Measurements from ENCODE around the gene ZNF438. TPM values are rescaled to one million over a fixed set of nuclear protein-coding genes. Genes with fewer than 3 reads are reported as not detected.

Gene ZNF438
- total RNA-seq, 1 experiment from 2014 or later, result 4.3 TPM

DNA sequence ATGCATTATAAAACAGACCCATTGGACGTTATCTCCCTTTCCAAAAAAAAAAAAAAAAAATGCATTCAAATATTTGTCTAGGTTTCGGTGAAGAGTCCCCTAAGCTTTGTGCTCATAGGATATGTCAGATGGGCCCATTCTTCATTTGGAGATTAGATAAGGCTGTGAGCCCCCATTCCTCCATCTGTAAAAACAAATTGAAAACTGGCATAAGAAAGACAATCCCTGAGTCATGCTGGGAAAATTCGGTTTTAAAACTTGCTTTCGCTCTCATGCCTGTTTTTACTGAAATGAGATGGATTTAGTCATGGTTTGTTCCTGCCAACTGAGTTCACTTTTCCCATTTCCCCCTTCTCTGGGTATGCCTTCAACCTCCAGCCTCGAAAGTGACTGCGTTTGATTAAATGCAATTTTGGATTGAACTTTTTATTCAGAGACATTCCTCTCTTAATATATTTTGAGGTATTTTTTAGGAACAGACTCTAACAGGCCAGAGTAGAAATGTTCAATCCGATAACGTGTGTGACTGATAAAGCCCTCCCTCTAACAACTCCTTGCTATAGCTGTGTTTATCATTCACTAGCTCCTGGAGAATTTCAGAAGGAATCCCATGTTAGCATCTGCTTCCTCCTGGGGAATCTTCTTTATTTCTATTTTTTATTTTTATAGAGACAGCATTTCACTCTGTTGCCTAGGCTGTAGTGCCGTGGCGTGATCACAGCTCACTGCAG lies 211.2 kb downstream of the ZNF438 start:
- CTCF ChIA-PET, result no interaction called here
- peaks cover 10% of the 10 kb centered on the region for H3K36me3 Mint-ChIP-seq (ENCODE audit: insufficient read depth, unreplicated experiment)
- H3K27ac Mint-ChIP-seq (ENCODE audit: unreplicated experiment), result no peak overlapping the region
- H3K9me3 Mint-ChIP-seq (ENCODE audit: low read depth, unreplicated experiment), result no peaks in the 10 kb centered on the region
- H3K27me3 Mint-ChIP-seq (ENCODE audit: unreplicated experiment), result peaks cover 12% of the 10 kb centered on the region
- no peaks in the 10 kb centered on the region for H3K4me1 Mint-ChIP-seq (ENCODE audit: low read depth, unreplicated experiment)
- DNase-seq, result no peak
- intact Hi-C loops (cut with micrococcal nuclease; ENCODE audit: unreplicated experiment), result no loop called here
- H3K4me3 Mint-ChIP-seq (ENCODE audit: low read depth, unreplicated experiment), result no peak overlapping the region
- no TSS peak for BruUV-seq (replicated peaks)
- TF ChIP-seq, protein P1, sequence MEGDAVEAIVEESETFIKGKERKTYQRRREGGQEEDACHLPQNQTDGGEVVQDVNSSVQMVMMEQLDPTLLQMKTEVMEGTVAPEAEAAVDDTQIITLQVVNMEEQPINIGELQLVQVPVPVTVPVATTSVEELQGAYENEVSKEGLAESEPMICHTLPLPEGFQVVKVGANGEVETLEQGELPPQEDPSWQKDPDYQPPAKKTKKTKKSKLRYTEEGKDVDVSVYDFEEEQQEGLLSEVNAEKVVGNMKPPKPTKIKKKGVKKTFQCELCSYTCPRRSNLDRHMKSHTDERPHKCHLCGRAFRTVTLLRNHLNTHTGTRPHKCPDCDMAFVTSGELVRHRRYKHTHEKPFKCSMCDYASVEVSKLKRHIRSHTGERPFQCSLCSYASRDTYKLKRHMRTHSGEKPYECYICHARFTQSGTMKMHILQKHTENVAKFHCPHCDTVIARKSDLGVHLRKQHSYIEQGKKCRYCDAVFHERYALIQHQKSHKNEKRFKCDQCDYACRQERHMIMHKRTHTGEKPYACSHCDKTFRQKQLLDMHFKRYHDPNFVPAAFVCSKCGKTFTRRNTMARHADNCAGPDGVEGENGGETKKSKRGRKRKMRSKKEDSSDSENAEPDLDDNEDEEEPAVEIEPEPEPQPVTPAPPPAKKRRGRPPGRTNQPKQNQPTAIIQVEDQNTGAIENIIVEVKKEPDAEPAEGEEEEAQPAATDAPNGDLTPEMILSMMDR (IDR thresholded peaks at IDR 0.05; ENCODE audit: unreplicated experiment), result no peak

DNA sequence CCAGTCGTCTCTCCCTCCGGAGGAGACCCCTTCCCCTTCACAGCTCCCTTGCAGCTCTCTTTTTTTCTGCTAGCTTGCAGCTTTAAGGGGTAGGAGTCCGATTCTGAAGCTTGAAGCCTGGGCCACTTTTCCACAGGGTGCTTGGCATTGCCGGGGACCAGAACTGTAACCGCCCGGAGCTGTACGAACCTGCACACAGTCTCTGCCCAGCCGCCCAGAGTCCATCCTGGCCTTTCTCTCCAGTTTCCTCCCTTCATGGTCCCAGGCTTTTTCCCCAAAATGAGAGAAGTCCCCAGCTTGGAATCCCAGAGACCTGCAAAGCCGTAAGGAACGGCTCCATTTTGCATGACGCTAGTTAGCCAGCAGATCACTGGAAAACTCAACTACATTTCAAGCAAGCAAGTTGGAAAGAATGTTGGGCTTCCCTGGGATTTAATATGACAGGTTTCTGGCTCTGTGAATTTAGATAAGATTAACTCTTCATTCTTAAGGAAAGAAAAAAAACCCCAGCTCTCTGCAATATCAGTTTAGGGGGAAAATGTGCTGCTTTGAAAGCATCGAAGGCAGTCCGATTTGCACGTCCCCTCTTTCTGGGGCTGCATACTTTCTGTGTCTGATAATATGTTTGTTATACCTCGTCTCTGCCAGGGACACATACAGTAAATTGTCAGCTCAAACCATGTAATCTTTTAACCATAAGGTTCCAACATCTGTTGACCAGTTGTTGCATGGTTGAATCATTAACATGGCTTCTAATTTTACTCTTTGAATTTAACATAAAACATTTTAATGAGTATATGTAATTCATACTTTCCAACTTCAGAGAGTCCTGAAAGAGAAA lies 212.1 kb downstream of the ZNF438 start:
- Mint-ChIP-seq H3K27ac (ENCODE audit: unreplicated experiment) (no peak overlapping the region), H3K36me3 (ENCODE audit: insufficient read depth, unreplicated experiment) (peaks cover 5% of the 10 kb centered on the region), H3K4me1 (ENCODE audit: low read depth, unreplicated experiment) (no peaks in the 10 kb centered on the region), H3K27me3 (ENCODE audit: unreplicated experiment) (peaks cover 12% of the 10 kb centered on the region), H3K9me3 (ENCODE audit: low read depth, unreplicated experiment) (no peaks in the 10 kb centered on the region), H3K4me3 (ENCODE audit: low read depth, unreplicated experiment) (no peak overlapping the region)
- BruUV-seq (replicated peaks), result no TSS peak
- TF ChIP-seq, protein P1 (IDR thresholded peaks at IDR 0.05; ENCODE audit: unreplicated experiment), result no peak
- CTCF ChIA-PET, result no interaction called here
- no peak for DNase-seq
- intact Hi-C loops (cut with micrococcal nuclease; ENCODE audit: unreplicated experiment), result no loop called here

DNA sequence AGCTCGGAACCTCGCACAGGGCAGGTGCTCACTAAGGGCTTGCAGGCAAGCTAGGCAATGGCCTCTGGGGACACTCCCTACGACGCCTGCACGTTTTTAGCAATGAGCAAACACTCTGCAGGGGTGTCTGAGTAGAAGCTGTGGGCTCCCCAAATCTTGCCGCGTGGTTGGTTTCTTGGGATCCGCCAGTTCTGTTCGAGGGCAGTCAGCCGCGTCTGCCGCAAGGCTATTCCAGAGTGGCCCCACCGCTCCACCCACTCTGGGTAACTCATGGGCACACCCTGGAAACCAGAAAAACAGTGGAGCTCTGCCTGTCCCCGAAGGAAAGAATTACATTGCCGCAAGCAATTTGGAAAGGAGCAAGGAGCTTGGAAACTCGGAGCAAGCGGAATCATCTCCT lies 212.8 kb downstream of the ZNF438 start:
- no TSS peak for BruUV-seq (replicated peaks)
- Mint-ChIP-seq H3K4me1 (ENCODE audit: low read depth, unreplicated experiment) (no peaks in the 10 kb centered on the region), H3K36me3 (ENCODE audit: insufficient read depth, unreplicated experiment) (peaks cover 5% of the 10 kb centered on the region), H3K4me3 (ENCODE audit: low read depth, unreplicated experiment) (no peak overlapping the region), H3K27me3 (ENCODE audit: unreplicated experiment) (peaks cover 12% of the 10 kb centered on the region), H3K9me3 (ENCODE audit: low read depth, unreplicated experiment) (no peaks in the 10 kb centered on the region), H3K27ac (ENCODE audit: unreplicated experiment) (no peak overlapping the region)
- CTCF ChIA-PET, result no interaction called here
- intact Hi-C loops (cut with micrococcal nuclease; ENCODE audit: unreplicated experiment), result no loop called here
- TF ChIP-seq, protein P1 (IDR thresholded peaks at IDR 0.05; ENCODE audit: unreplicated experiment), result no peak
- no peak for DNase-seq

DNA sequence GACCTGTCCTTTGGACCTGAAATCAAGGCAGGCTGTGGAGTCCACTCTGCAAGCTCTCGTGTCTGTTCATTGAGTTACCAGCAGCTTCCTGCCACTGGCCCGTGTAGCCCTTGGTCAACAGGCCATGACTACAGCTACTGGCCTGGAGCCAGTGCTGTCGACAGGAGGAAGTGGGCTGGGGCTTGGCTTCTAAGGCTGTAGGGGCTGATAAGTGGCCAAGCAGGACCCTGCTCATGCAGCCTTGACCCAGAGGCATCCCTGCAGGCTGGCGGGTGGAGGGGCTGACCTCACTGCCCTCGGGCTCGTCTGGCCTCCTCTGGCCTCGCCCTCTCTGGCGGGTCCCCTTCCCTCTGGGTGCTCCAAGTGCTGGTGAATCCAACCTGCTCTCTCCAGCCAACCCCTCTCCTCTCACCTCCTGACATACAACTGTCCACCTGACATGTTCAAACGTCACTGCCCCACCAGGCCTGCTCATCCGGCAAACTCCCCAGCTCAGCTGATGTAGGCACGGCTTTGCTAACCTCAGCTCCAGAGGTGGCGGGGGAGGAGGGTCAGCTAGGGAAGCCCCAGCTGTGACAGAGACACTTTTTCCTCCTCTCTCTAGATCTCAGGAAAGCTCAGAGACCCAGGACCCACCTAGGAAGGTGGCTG lies 213.5 kb downstream of the ZNF438 start:
- CTCF ChIA-PET, result no interaction called here
- Mint-ChIP-seq H3K36me3 (ENCODE audit: insufficient read depth, unreplicated experiment) (peaks cover 5% of the 10 kb centered on the region), H3K27ac (ENCODE audit: unreplicated experiment) (no peak overlapping the region), H3K4me3 (ENCODE audit: low read depth, unreplicated experiment) (no peak overlapping the region), H3K27me3 (ENCODE audit: unreplicated experiment) (peaks cover 10% of the 10 kb centered on the region), H3K9me3 (ENCODE audit: low read depth, unreplicated experiment) (no peaks in the 10 kb centered on the region), H3K4me1 (ENCODE audit: low read depth, unreplicated experiment) (no peaks in the 10 kb centered on the region)
- DNase-seq, result peak; percentile 41
- BruUV-seq (replicated peaks), result no TSS peak
- TF ChIP-seq, protein P1 (IDR thresholded peaks at IDR 0.05; ENCODE audit: unreplicated experiment), result no peak
- intact Hi-C loops (cut with micrococcal nuclease; ENCODE audit: unreplicated experiment), result no loop called here
